B cell (primary cell): Measurements from ENCODE around the gene FAM3A. TPM values are rescaled to one million over a fixed set of nuclear protein-coding genes. Genes with fewer than 3 reads are reported as not detected.

Experiments used
- ATAC-seq: fragments of 200-7000 bp; cut with Tn5 transposase; one replicate; pipeline ENCODE4 v1.10.0; 2021; ENCODE audit warnings: low read depth, mild to moderate bottlenecking, moderate number of reproducible peaks, moderate library complexity
- CTCF ChIA-PET: fragments of 350-600 bp; sonication (Branson Sonifier 250); formaldehyde crosslinking; loops from one replicate; lab custom pipeline; 2021; ENCODE audit warnings: antibody characterized with exemption, inconsistent platforms; lab: Charles Lee
- POLR2A ChIA-PET: fragments of 350-600 bp; sonication (Branson Sonifier 250); formaldehyde crosslinking; loops from one replicate; lab custom pipeline; 2021; ENCODE audit warnings: antibody characterized with exemption; lab: Charles Lee
- DNase-seq: peaks from one replicate; pipeline ENCODE4 v3.0.0; 2013
- H2AFZ ChIP-seq: 2 replicates; pipeline ENCODE4 v1.6.1; 2012; ENCODE audit warnings: mild to moderate bottlenecking, low read depth, low read length; ENCODE audit not compliant: insufficient read depth, poor library complexity, severe bottlenecking
- H3K27ac ChIP-seq, 2 donors: 1 replicate in 1 of 2; 2 replicates in 1 of 2; pipeline ENCODE4 v1.5.1; 2012 to 2013; ENCODE audit warnings: low read length in 2 of 2, mild to moderate bottlenecking in 2 of 2, moderate library complexity in 1 of 2
- H3K27me3 ChIP-seq, 4 experiments: fragments of 200-600 bp in 1 of 4; sonication (generic) in 1 of 4; replicated peaks in 1 of 4; 1 replicate in 2 of 4; 2 replicates in 2 of 4; pipeline versions ENCODE4 v1.6.1 to v1.7.0; 2013 to 2016; ENCODE audit warnings: low read length in 3 of 4, mild to moderate bottlenecking in 2 of 4, mixed read lengths in 1 of 4, moderate library complexity in 1 of 4; ENCODE audit not compliant: insufficient read depth in 4 of 4, control insufficient read depth in 3 of 4; ENCODE audit errors: control extremely low read depth in 1 of 4
- H3K36me3 ChIP-seq, 2 experiments: replicated peaks in 1 of 2; 1 replicate in 1 of 2; 2 replicates in 1 of 2; pipeline versions ENCODE4 v1.6.1 to v1.7.1; 2013; ENCODE audit warnings: low read length in 1 of 2; ENCODE audit not compliant: insufficient read depth in 2 of 2, control insufficient read depth in 1 of 2; ENCODE audit errors: control extremely low read depth in 1 of 2, extremely low read depth in 1 of 2
- H3K4me1 ChIP-seq, 2 donors: fragments of 200-600 bp in 1 of 2; sonication (generic) in 1 of 2; 1 replicate in 1 of 2; 2 replicates in 1 of 2; pipeline versions ENCODE4 v1.5.1 to v1.6.1; 2013 to 2017; ENCODE audit warnings: low read length in 2 of 2; ENCODE audit not compliant: control insufficient read depth in 2 of 2, insufficient read depth in 2 of 2
- H3K4me2 ChIP-seq: replicated peaks from 2 replicates; pipeline ENCODE3; 2012; ENCODE audit warnings: mild to moderate bottlenecking, low read depth, low read length; ENCODE audit not compliant: poor library complexity, severe bottlenecking
- H3K4me3 ChIP-seq, 5 experiments: fragments of 200-600 bp in 1 of 5; sonication (generic) in 1 of 5; 1 replicate in 3 of 5; 2 replicates in 2 of 5; pipeline versions ENCODE4 v1.5.1 to v1.7.0; 2011 to 2016; ENCODE audit warnings: low read length in 4 of 5, mild to moderate bottlenecking in 4 of 5, low read depth in 2 of 5, control low read depth in 1 of 5, moderate library complexity in 1 of 5; ENCODE audit not compliant: insufficient read depth in 1 of 5; ENCODE audit errors: control extremely low read depth in 1 of 5, extremely low read depth in 1 of 5
- H3K79me2 ChIP-seq: fragments of 200-600 bp; sonication (generic); one replicate; pipeline ENCODE4 v1.6.0; 2016; ENCODE audit warnings: low read length; ENCODE audit not compliant: control insufficient read depth, insufficient read depth
- H3K9ac ChIP-seq: fragments of 200-600 bp; sonication (generic); 2 replicates; pipeline ENCODE4 v1.6.1; 2017; ENCODE audit warnings: mild to moderate bottlenecking, low read length, moderate library complexity
- H3K9me3 ChIP-seq, 3 donors: one replicate each; pipeline versions ENCODE4 v1.6.1 to v1.7.1; 2013; ENCODE audit warnings: low read length in 2 of 3; ENCODE audit not compliant: control insufficient read depth in 2 of 3, insufficient read depth in 1 of 3; ENCODE audit errors: control extremely low read depth in 1 of 3
- H4K20me1 ChIP-seq: 2 replicates; pipeline ENCODE4 v1.6.0; 2012; ENCODE audit warnings: mild to moderate bottlenecking, low read length; ENCODE audit not compliant: insufficient read depth, control insufficient read depth, poor library complexity, severe bottlenecking
- H3K27ac Mint-ChIP-seq: one replicate; pipeline ENCODE4 v1.8.0; 2021; ENCODE audit warnings: mixed read lengths
- H3K27me3 Mint-ChIP-seq: one replicate; pipeline ENCODE4 v1.8.0; 2021; ENCODE audit warnings: mixed read lengths
- H3K4me1 Mint-ChIP-seq: one replicate; pipeline ENCODE4 v1.8.0; 2021; ENCODE audit warnings: mixed read lengths
- H3K4me3 Mint-ChIP-seq: one replicate; pipeline ENCODE4 v1.8.0; 2021; ENCODE audit warnings: mixed read lengths
- H3K9me3 Mint-ChIP-seq: one replicate; pipeline ENCODE4 v1.8.0; 2022; ENCODE audit warnings: mixed read lengths; ENCODE audit not compliant: insufficient read depth
- CTCF ChIP-seq: fragments of 200-600 bp; IDR thresholded peaks from one replicate; pipeline ENCODE4 v1.8.0; 2022; ENCODE audit warnings: antibody characterized with exemption, mild to moderate bottlenecking
- EZH2 ChIP-seq: IDR thresholded peaks from 2 replicates; pipeline ENCODE4 v1.6.1; 2012; ENCODE audit warnings: borderline replicate concordance, low read depth, mild to moderate bottlenecking, moderate library complexity, low read length; ENCODE audit not compliant: insufficient read depth, poor library complexity, severe bottlenecking
- WGBS: methylation state at CpG from one replicate; pipeline ENCODE4 v1.1.5; 2013; ENCODE audit warnings: missing lambda C conversion rate; ENCODE audit not compliant: insufficient coverage; 5-methylcytosine and 5-hydroxymethylcytosine counted together
- intact Hi-C: fragments of 100-400 bp; cut with micrococcal nuclease; formaldehyde crosslinking; loops from one replicate; pipeline ENCODE4 v1.10.0; 2022
- polyA plus RNA-seq: library from polyadenylated mRNA; depleted of rRNA; stranded (reverse); fragments of >200 nt; gene quantifications from 2 replicates; pipeline ENCODE4 v1.2.3, GENCODE V29; 2012
- total RNA-seq, 2 donors: library from RNA; stranded (reverse); fragments of 120-200 nt in 1 of 2; gene quantifications; 1 replicate in 1 of 2; 2 replicates in 1 of 2; pipeline versions ENCODE4 v1.2.3 to v1.2.4, GENCODE V29; 2013 to 2022

Gene FAM3A
- total and polyA plus RNA-seq, 2 donors (not counting 1 experiment from before 2014, with no cell fraction given): 39.6 to 59.4 TPM

DNA sequence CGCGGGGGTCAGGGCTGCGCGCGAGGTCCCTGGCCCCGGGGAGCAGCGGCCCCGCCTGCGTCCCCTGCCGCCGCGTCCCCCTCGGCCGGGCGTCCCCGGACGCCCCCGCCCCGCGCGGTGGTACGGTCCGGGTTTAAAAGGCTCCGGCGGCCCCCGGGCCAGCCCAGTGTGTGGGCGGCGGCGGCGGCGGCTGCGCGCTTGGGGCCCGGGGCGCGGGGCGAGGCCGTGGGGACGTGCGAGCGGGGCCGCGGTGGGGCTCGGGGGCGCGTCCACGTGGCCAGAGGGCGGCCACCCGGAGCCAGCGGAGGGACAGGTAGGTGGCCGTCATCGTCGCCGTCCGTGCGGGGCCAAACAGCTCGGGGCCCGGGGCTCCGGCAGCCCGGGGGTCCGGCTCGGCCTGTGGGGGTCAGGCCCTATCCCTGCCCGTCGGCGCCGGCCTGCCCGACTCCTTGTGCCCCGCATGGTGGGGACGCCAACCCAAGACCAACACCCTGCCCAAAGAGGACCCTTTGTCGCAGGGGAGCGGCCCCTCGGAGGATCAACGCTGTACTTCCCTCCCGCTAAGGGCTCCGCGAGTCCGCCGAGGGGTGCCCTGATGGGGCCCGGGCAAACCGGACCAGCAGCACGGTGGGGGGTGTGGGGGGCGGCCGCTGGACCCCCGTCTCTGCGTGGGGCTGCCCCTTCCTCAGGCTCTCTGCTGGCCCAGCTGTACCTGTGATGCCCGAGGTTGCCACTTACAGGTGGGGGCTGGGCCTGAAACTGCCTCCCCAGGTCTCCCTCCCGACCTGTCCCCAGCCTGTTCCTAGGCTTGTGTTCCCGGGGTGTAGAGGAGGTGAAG is 57.7 kb downstream of the FAM3A start, which contains the start of gene PLXNA3:
Gene PLXNA3 (plus strand): TSS at position 166 of the 838 bp plus-strand sequence. CDS start 1,903 bp downstream, outside the sequence.
- H3K4me2 ChIP-seq: peak within 1 kb of the TSS; percentile 85
- no peaks in the 10 kb centered on the region for H4K20me1 ChIP-seq
- TF ChIP-seq EZH2: no peak
- Mint-ChIP-seq H3K4me3 (peak within 1 kb of the TSS; percentile 95), H3K27me3 (no peaks in the 10 kb centered on the region), H3K4me1 (peaks cover 14% of the 10 kb centered on the region), H3K27ac (peak within 1 kb of the TSS; percentile 96), H3K9me3 (no peaks in the 10 kb centered on the region)
- H3K9ac ChIP-seq: peak within 1 kb of the TSS; percentile 64
- H3K27me3 ChIP-seq: no peaks in the 10 kb centered on the region
- peak within 1 kb of the TSS; percentile 68 for H2AFZ ChIP-seq
- H3K27ac ChIP-seq: peak within 1 kb of the TSS; percentile 24 to 66
- DNase-seq (peak; percentile 86), ATAC-seq (peak; percentile 79)
- intact Hi-C loops: loop anchor here (5.0 kb wide), 3 partner anchors 34 to 59 kb away; partner anchors contain the start of genes FAM3A, SLC10A3 and TAFAZZIN
- peaks cover 22% of the 10 kb centered on the region for H3K79me2 ChIP-seq
- CTCF ChIA-PET: interaction anchor here (1.0 to 2.5 kb wide), 3 partner anchors 18 to 69 kb away, joined by 3 to 8 read pairs (median 3); partner anchors contain the start of gene SLC10A3
- peak within 1 kb of the TSS; percentile 23 to 69 (median 61) for H3K4me3 ChIP-seq
- H3K4me1 ChIP-seq: peaks cover 6 to 18% of the 10 kb centered on the region in 2 donors
- POLR2A ChIA-PET: interaction anchor here (0.6 to 2.2 kb wide), 10 partner anchors 15 to 1518 kb away, joined by 3 to 7 read pairs (median 4); partner anchors contain the start of genes LAGE3, RPL10, TAFAZZIN and UBL4A
- WGBS: under 1% methylated on average over 65 of the region's 88 CpGs
- peaks cover 0 to 5% of the 10 kb centered on the region in 2 experiments for H3K36me3 ChIP-seq
- no peaks in the 10 kb centered on the region for H3K9me3 ChIP-seq

- peak overlapping the region; percentile 68 for H2AFZ ChIP-seq
- DNase-seq: peak; percentile 86
- Mint-ChIP-seq H3K4me3 (peak overlapping the region; percentile 95), H3K4me1 (peaks cover 14% of the 10 kb centered on the region), H3K27ac (peak overlapping the region; percentile 96), H3K9me3 (no peaks in the 10 kb centered on the region), H3K27me3 (no peaks in the 10 kb centered on the region)
- ChIA-PET POLR2A (interaction anchor here (1.0 to 2.2 kb wide), 5 partner anchors 14 to 58 kb away, joined by 4 to 7 read pairs (median 5); partner anchors contain the start of genes LAGE3 and TAFAZZIN), CTCF (interaction anchor here (2.5 kb wide), 1 partner anchor 32 kb away, joined by 8 read pairs; the partner anchor contains the start of gene SLC10A3)
- H3K9ac ChIP-seq: peak overlapping the region; percentile 64
- peaks cover 0 to 5% of the 10 kb centered on the region in 2 experiments for H3K36me3 ChIP-seq
- H3K4me3 ChIP-seq: peak overlapping the region; percentile 23 to 69 (median 52)
- peaks cover 6 to 18% of the 10 kb centered on the region in 2 donors for H3K4me1 ChIP-seq
- H3K27me3 ChIP-seq: no peaks in the 10 kb centered on the region
- H3K4me2 ChIP-seq: peak overlapping the region; percentile 85
- intact Hi-C loops: loop anchor here (1.0 to 5.0 kb wide), 4 partner anchors 29 to 60 kb away; partner anchors contain the start of genes ATP6AP1, FAM3A, SLC10A3 and TAFAZZIN
- TF ChIP-seq EZH2: no peak
- TF ChIP-seq CTCF: no peak
- H3K9me3 ChIP-seq: no peaks in the 10 kb centered on the region
- ATAC-seq: peak; percentile 75
- H3K79me2 ChIP-seq: peaks cover 22% of the 10 kb centered on the region
- no peaks in the 10 kb centered on the region for H4K20me1 ChIP-seq
- 5% methylated on average over 59 of the region's 65 CpGs for WGBS
- peak overlapping the region; percentile 24 to 66 for H3K27ac ChIP-seq
These were observed 58.4 kb downstream of the FAM3A start for GRCh38 chrX:154457491-154458115.
